NT2/D1 (cell line): ENCODE results near the gene CNGA1.

Source experiments
- SUZ12 ChIP-seq: IDR thresholded peaks from 2 replicates; pipeline ENCODE4 v1.6.1; 2011; ENCODE audit not compliant: insufficient read length, insufficient read depth; ENCODE audit errors: extremely low read depth
- YY1 ChIP-seq: IDR thresholded peaks from 2 replicates; pipeline ENCODE4 v1.6.1; 2011; ENCODE audit not compliant: insufficient read length, insufficient read depth
- ZNF274 ChIP-seq: IDR thresholded peaks from 2 replicates; pipeline ENCODE4 v1.6.1; 2011; ENCODE audit warnings: mild to moderate bottlenecking, low read depth, low read length

DNA sequence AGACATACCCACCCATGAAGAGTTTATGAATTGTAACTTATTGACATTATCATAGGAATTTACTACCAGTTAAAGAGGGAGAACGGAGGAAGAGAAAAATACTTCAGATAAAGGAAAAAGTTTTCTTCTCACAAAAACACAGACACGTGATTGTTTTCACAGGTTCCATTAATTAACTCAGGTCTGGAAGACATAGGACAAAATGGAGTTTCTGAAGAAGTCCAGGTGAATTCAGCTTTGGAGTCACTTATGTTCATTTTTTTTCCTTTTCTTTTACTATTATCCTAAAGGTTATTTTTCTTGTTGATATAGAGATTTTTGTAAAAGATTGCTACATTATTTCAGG is 20.6 kb upstream of the CNGA1 start:
- TF ChIP-seq ZNF274 (no peak), YY1 (no peak), SUZ12 (no peak)
